HepG2 (cell line): ENCODE data around the gene PTK7. TPM values are rescaled to one million over a fixed set of nuclear protein-coding genes. Genes with fewer than 3 reads are reported as not detected.

ENCODE experiments used
- ESRRA ChIP-seq: sonication (generic); formaldehyde crosslinking; IDR thresholded peaks from 2 replicates; pipeline ENCODE4 v1.5.1; 2020; ENCODE audit warnings: mild to moderate bottlenecking, low read depth, missing genetic modification reagents
- ETV6 ChIP-seq: sonication (generic); formaldehyde crosslinking; conservative IDR thresholded peaks from 2 replicates; pipeline ENCODE4 v1.4.0; 2020; ENCODE audit warnings: missing genetic modification reagents
- HMG20A ChIP-seq: IDR thresholded peaks from 2 replicates; pipeline ENCODE4 v1.6.1; 2016; ENCODE audit warnings: borderline replicate concordance
- HNRNPUL1 ChIP-seq: fragments of 200-400 bp; formaldehyde crosslinking; IDR thresholded peaks from 2 replicates; pipeline ENCODE4 v1.6.1; 2017; ENCODE audit warnings: low read depth, mild to moderate bottlenecking, low read length, moderate library complexity
- IKZF5 ChIP-seq: IDR thresholded peaks from 2 replicates; pipeline ENCODE4 v1.6.1; 2018; ENCODE audit warnings: missing genetic modification reagents, mild to moderate bottlenecking, missing compliant biosample characterization
- KAT8 ChIP-seq: IDR thresholded peaks from 2 replicates; pipeline ENCODE4 v1.6.1; 2016; ENCODE audit warnings: missing genetic modification reagents, missing compliant biosample characterization
- MED13 ChIP-seq: sonication (generic); formaldehyde crosslinking; IDR thresholded peaks from 2 replicates; pipeline ENCODE4 v1.5.0; 2020; ENCODE audit warnings: missing genetic modification reagents
- MTF2 ChIP-seq: sonication (generic); formaldehyde crosslinking; IDR thresholded peaks from 2 replicates; pipeline ENCODE4 v1.5.0; 2020; ENCODE audit warnings: missing genetic modification reagents, borderline replicate concordance
- NAIF1 ChIP-seq: sonication (generic); formaldehyde crosslinking; IDR thresholded peaks from 2 replicates; pipeline ENCODE4 v1.5.0; 2020; ENCODE audit warnings: mild to moderate bottlenecking, missing genetic modification reagents, borderline replicate concordance
- NFIB ChIP-seq: sonication (generic); formaldehyde crosslinking; IDR thresholded peaks from 2 replicates; pipeline ENCODE4 v1.9.0; 2021; ENCODE audit warnings: missing genetic modification reagents, mild to moderate bottlenecking, borderline replicate concordance
- ONECUT2 ChIP-seq: sonication (generic); formaldehyde crosslinking; IDR thresholded peaks from 2 replicates; pipeline ENCODE4 v1.4.0; 2020; ENCODE audit warnings: missing genetic modification reagents
- POLR2AphosphoS5 ChIP-seq: IDR thresholded peaks from 2 replicates; pipeline ENCODE4 v1.6.1; 2012; ENCODE audit warnings: low read depth, low read length
- PRDM4 ChIP-seq: sonication (generic); formaldehyde crosslinking; IDR thresholded peaks from 2 replicates; pipeline ENCODE4 v1.9.0; 2021; ENCODE audit warnings: missing genetic modification reagents, borderline replicate concordance
- RELA ChIP-seq: sonication (generic); formaldehyde crosslinking; IDR thresholded peaks from 2 replicates; pipeline ENCODE4 v1.4.0; 2020; ENCODE audit warnings: missing genetic modification reagents
- SAFB2 ChIP-seq: sonication (generic); formaldehyde crosslinking; IDR thresholded peaks from 2 replicates; pipeline ENCODE4 v1.5.1; 2020; ENCODE audit warnings: missing genetic modification reagents, low read depth, mild to moderate bottlenecking, borderline replicate concordance
- SATB2 ChIP-seq: sonication (generic); formaldehyde crosslinking; IDR thresholded peaks from 2 replicates; pipeline ENCODE4 v1.5.0; 2020; ENCODE audit warnings: missing genetic modification reagents
- SP2 ChIP-seq: sonication (generic); formaldehyde crosslinking; IDR thresholded peaks from 2 replicates; pipeline ENCODE4 v1.5.1; 2020; ENCODE audit warnings: mild to moderate bottlenecking, missing genetic modification reagents
- TCF7 ChIP-seq: sonication (generic); IDR thresholded peaks from 2 replicates; pipeline ENCODE4 v1.6.1; 2016; ENCODE audit warnings: antibody characterized with exemption, low read depth
- WIZ ChIP-seq: sonication (generic); formaldehyde crosslinking; IDR thresholded peaks from 2 replicates; pipeline ENCODE4 v1.5.1; 2020; ENCODE audit warnings: mild to moderate bottlenecking, missing genetic modification reagents
- ZNF276 ChIP-seq: sonication (generic); formaldehyde crosslinking; IDR thresholded peaks from 2 replicates; pipeline ENCODE4 v1.4.0; 2020; ENCODE audit warnings: mild to moderate bottlenecking, low read depth, missing genetic modification reagents
- ZNF773 ChIP-seq: sonication (generic); formaldehyde crosslinking; IDR thresholded peaks from 2 replicates; pipeline ENCODE4 v1.4.0; 2020; ENCODE audit warnings: missing genetic modification reagents, borderline replicate concordance
- ZNF841 ChIP-seq: sonication (generic); formaldehyde crosslinking; IDR thresholded peaks from 2 replicates; pipeline ENCODE4 v1.8.1; 2023; ENCODE audit warnings: missing genetic modification reagents, borderline replicate concordance
- polyA plus RNA-seq, 8 experiments: library from polyadenylated mRNA; depleted of rRNA in 3 of 8; stranded (reverse) in 7 of 8; unstranded in 1 of 8; fragments of >200 nt; fragmentation: Illumina TruSeq in 4 of 8; extraction: Trizol in 4 of 8; gene quantifications; 2 replicates each; pipeline versions ENCODE4 v1.2.1 to v1.2.3, GENCODE V29; 2011 to 2016; ENCODE audit warnings: low read depth in 4 of 8, missing spikeins in 1 of 8, mixed read lengths in 1 of 8; ENCODE audit not compliant: insufficient read depth in 1 of 8
- total RNA-seq, 5 experiments: library from RNA; depleted of rRNA; stranded (reverse); fragments of >200 nt; fragmentation: Illumina TruSeq; extraction: Trizol; gene quantifications; 2 replicates each; pipeline ENCODE4 v1.2.3, GENCODE V29; 2016; ENCODE audit warnings: low read depth in 1 of 5
- TF ChIP-seq, protein P1 (sequence below): sonication (generic); formaldehyde crosslinking; IDR thresholded peaks from 2 replicates; pipeline ENCODE4 v1.4.0; 2020; ENCODE audit warnings: mild to moderate bottlenecking, missing genetic modification reagents

Gene PTK7
- total and polyA plus RNA-seq, 2 of the 13 experiments (the other 11 are each of a cell fraction or from before 2014, with no cell fraction given): 98.5 to 99.8 TPM

DNA sequence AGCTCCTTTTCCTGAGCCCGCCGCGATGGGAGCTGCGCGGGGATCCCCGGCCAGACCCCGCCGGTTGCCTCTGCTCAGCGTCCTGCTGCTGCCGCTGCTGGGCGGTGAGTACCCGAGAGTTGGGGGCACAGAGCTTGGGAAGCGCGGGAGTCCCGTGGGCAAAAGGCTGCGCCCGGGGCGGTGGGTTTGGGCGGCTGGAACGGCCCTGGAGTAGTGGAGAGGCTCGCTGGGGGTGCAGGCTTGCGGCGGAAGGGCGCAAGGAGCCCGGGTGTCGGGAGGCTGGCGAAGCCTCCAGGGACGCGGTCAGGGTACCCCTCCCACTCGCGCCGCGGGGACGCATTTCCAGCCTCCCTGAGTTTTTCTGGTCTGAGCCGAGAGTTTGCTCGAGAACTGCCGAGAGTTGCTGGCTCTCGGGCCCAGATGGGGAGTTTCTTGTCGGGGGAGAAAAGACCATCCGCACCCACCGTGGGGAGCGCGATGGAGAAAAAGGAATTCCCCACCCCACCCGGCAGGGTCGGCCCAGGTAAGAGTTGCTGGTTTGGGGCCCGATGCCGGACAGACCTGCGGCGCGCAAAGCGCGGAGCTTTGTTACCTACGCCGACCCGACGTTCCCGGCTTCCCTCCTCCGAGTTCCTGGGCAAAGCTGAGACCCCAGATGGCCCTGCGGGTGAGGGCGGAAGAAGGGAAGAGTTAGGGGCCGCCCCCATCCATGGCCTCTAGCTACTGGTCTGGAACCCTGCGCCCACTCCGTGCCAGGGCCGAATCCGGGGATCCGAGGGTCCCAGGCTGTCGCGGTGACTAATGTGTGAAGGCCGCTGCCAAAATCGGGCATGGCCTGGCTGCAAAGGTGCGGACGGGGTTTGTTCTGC, 584 bp downstream of the PTK7 start (continued):
- no peak for TF ChIP-seq PRDM4
- TF ChIP-seq MTF2 (CRISPR knock-in tag): no peak
- peak; percentile 16; the same call in 1 of the 2 replicates for TF ChIP-seq ZNF276 (CRISPR knock-in tag)
- TF ChIP-seq IKZF5 (CRISPR knock-in tag): peak; percentile 23; the same call in 1 of the 2 replicates
- no peak for TF ChIP-seq ESRRA
- peak; percentile 36; the same call in 1 of the 2 replicates for TF ChIP-seq WIZ (CRISPR knock-in tag)
- no peak for TF ChIP-seq ZNF841
- TF ChIP-seq SATB2: no peak
- TF ChIP-seq, protein P1, sequence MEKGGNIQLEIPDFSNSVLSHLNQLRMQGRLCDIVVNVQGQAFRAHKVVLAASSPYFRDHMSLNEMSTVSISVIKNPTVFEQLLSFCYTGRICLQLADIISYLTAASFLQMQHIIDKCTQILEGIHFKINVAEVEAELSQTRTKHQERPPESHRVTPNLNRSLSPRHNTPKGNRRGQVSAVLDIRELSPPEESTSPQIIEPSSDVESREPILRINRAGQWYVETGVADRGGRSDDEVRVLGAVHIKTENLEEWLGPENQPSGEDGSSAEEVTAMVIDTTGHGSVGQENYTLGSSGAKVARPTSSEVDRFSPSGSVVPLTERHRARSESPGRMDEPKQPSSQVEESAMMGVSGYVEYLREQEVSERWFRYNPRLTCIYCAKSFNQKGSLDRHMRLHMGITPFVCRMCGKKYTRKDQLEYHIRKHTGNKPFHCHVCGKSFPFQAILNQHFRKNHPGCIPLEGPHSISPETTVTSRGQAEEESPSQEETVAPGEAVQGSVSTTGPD (CRISPR knock-in tag): no peak
- no peak for TF ChIP-seq NFIB (CRISPR knock-in tag)
- TF ChIP-seq POLR2AphosphoS5: no peak
- TF ChIP-seq HNRNPUL1: no peak
- no peak for TF ChIP-seq ONECUT2 (CRISPR knock-in tag)
- no peak for TF ChIP-seq SP2 (CRISPR knock-in tag)
- no peak for TF ChIP-seq NAIF1 (CRISPR knock-in tag)
- no peak; the same call in 1 of the 2 replicates for TF ChIP-seq RELA
- 0 out of 2 replicates have a peak, but pooled peaks have one; percentile 55 for TF ChIP-seq MED13
- TF ChIP-seq TCF7: no peak
- peak; percentile 43; the same call in 1 of the 2 replicates for TF ChIP-seq SAFB2 (CRISPR knock-in tag)
- no peak; the same call in 1 of the 2 replicates for TF ChIP-seq KAT8 (CRISPR knock-in tag)
- no peak for TF ChIP-seq ZNF773 (CRISPR knock-in tag)
- no peak for TF ChIP-seq HMG20A (CRISPR knock-in tag)
- no peak for TF ChIP-seq ETV6
